GM10266 (cell line): ENCODE measurements around the gene KDM4B.

Experiments
- DNase-seq: peaks from one replicate; pipeline ENCODE4 v3.0.0; 2012; ENCODE audit errors: extremely low spot score
- TF ChIP-seq, protein P1 (sequence below): IDR thresholded peaks from 2 replicates; pipeline ENCODE4 v1.5.1; 2012; ENCODE audit warnings: mild to moderate bottlenecking, low read depth; ENCODE audit not compliant: control insufficient read depth, insufficient read depth; ENCODE audit errors: missing control alignments

Gene KDM4B

DNA sequence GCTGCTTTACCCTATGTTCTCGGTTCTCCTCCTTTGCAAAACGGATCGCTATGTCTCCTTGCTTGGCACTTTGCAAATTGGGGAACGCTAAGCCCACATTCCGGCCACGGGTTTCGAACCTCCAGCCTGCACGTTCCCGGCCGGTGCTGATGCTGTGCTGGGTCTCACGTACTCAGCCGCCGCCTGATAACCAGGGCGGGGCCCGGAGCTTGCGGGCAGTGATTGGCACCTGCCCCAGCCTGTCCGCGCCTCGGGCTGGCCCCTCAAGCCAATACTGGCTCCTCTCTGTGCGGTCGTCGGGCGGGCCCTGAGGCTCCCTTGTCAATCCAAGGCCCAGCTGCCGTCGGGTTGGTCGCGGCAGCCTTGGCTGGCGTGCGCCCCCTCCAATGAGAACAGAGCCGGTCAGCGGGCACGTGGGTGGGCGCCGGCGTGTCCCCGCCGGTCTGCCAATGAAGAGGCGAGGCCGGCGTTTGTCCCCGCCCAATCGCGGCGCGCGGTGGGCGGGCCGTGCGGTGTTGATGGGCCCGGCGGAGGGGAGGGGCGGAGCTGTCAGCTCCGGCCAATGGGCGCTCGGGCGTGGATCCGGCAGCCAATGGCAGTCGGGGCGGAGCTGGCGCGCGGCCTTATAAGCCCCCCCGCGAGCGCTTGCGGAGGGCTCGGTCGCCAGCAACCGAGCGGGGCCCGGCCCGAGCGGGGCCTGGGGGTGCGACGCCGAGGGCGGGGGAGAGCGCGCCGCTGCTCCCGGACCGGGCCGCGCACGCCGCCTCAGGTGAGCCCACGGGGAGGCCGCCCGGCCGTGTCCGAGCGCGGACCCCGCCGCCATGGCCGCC is at the start of gene KDM4B:
Gene KDM4B (plus strand): TSS at position 652 of the 830 bp plus-strand sequence. CDS start 63,778 bp downstream, outside the sequence.
- TF ChIP-seq, protein P1, sequence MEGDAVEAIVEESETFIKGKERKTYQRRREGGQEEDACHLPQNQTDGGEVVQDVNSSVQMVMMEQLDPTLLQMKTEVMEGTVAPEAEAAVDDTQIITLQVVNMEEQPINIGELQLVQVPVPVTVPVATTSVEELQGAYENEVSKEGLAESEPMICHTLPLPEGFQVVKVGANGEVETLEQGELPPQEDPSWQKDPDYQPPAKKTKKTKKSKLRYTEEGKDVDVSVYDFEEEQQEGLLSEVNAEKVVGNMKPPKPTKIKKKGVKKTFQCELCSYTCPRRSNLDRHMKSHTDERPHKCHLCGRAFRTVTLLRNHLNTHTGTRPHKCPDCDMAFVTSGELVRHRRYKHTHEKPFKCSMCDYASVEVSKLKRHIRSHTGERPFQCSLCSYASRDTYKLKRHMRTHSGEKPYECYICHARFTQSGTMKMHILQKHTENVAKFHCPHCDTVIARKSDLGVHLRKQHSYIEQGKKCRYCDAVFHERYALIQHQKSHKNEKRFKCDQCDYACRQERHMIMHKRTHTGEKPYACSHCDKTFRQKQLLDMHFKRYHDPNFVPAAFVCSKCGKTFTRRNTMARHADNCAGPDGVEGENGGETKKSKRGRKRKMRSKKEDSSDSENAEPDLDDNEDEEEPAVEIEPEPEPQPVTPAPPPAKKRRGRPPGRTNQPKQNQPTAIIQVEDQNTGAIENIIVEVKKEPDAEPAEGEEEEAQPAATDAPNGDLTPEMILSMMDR = no peak
- DNase-seq = peak; percentile 100

DNA sequence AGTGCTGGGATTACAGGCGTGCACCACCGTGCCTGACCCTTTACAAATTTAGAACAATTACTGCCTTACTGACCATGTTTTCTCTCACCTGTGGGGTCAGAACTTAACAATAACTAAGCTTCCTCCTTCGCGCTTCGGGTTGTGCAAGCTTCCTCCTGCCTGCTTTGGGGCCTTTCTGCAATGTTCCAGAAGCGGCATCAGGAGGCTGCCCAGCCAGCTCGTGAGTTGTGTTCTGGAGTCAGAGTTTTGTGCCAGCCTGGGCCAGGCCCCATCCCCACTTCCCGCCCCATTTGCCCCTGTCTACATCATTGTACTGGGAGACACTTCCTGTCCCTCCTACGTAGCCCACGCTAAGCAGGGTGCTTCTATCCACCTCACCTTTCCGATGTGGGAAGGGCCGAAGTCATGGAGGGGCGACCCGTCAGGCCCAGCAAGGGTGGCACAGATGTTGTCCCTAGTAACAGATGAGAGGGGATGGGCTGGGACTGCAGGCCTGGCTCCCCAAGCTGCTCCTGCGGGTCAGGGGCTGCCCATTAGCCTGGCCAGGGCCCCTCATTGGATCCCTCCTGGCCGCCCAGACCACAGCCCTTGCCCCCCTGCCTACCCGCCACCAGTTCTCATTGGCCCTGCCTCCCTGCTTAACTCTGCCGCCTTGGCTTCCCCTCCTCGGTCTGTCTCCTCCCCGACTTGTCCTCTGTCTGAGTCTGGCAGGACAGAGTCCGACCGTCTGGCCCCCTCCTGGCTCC is 46.2 kb upstream of the KDM4B start:
- DNase-seq = no peak
- TF ChIP-seq, protein P1 = no peak

DNA sequence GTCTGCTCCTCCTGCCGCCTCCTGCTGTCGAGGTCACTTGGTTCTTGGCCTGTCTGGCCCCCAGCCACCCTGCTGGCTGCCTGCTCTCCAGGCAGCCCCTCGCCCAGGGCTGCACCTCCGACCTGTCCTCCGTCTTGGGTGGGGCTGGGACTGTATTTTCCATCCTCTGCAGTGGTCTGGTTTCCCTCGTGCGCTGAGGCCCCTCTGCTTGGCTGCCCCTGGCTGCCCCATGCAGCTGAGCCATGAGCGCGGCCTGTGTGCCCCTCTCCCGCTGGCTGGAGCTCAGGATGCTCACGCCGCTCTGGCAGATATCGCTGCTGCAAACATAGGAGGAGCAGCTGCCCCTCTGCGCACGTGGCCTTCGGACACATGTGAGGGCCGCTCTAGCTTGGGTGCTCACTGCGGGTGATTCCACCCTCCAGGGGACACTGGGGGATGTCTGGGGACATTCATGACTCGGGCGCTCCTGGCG is 45.6 kb upstream of the KDM4B start:
- TF ChIP-seq, protein P1 = no peak
- no peak for DNase-seq

DNA sequence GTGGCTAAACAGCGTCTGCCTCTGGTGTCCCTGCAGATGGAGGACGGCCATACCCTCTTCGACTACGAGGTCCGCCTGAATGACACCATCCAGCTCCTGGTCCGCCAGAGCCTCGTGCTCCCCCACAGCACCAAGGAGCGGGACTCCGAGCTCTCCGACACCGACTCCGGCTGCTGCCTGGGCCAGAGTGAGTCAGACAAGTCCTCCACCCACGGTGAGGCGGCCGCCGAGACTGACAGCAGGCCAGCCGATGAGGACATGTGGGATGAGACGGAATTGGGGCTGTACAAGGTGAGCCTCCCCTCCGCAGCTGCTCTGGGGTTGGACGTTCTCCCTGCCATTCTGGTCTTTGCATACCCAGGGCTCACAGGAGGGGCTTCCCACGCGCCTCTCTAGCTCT is 39.7 kb upstream of the KDM4B start:
- no peak for DNase-seq
- TF ChIP-seq, protein P1 = no peak

DNA sequence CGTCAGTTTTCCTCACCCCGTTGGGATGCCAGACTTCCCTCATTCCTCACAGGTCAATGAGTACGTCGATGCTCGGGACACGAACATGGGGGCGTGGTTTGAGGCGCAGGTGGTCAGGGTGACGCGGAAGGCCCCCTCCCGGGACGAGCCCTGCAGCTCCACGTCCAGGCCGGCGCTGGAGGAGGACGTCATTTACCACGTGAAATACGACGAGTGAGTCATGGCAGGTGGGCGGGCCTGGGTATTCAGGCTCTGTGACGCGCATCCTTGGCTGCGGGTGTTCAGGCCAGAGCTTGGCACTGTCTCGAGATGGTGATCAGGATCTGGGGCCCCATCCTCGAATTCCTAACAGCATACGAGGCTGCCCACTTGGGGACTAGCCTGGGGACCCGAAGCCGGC is 38.2 kb upstream of the KDM4B start:
- TF ChIP-seq, protein P1 = no peak
- no peak for DNase-seq

DNA sequence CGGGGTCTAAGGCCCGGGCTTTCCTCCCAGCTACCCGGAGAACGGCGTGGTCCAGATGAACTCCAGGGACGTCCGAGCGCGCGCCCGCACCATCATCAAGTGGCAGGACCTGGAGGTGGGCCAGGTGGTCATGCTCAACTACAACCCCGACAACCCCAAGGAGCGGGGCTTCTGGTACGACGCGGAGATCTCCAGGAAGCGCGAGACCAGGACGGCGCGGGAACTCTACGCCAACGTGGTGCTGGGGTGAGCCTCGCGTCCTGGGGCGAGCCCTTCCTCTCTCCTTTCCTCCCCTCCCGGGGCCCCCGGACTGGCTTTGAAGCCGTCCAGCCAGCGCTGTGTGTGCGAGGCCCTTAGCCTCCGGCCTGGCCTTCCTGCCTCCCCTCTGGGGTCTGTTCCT is 36.2 kb upstream of the KDM4B start:
- no peak for DNase-seq
- TF ChIP-seq, protein P1 = no peak
